Spinal cord (tissue), 10 donors: ENCODE data around the gene NRL. TPM values are rescaled to one million over a fixed set of nuclear protein-coding genes. Genes with fewer than 3 reads are reported as not detected.

ENCODE experiments used
- DNase-seq, 6 donors: peaks; one replicate each; pipeline versions ENCODE4 v3.0.0 to v3.0.0-alpha.2; 2013 to 2015; ENCODE audit warnings: low spot score in 6 of 6, low read depth in 4 of 6
- H3K27ac ChIP-seq: one replicate; pipeline ENCODE4 v1.5.1; 2013; ENCODE audit warnings: low read depth, low read length, control low read depth
- H3K27me3 ChIP-seq: one replicate; pipeline ENCODE4 v1.6.1; 2013; ENCODE audit warnings: low read length; ENCODE audit not compliant: control insufficient read depth, insufficient read depth
- H3K36me3 ChIP-seq: one replicate; pipeline ENCODE4 v1.6.1; 2013; ENCODE audit warnings: low read length; ENCODE audit not compliant: control insufficient read depth, insufficient read depth
- H3K4me1 ChIP-seq: one replicate; pipeline ENCODE4 v1.6.1; 2013; ENCODE audit warnings: low read length; ENCODE audit not compliant: control insufficient read depth, insufficient read depth
- H3K4me3 ChIP-seq: one replicate; pipeline ENCODE4 v1.5.1; 2013; ENCODE audit warnings: low read depth, low read length, control low read depth
- H3K9me3 ChIP-seq: one replicate; pipeline ENCODE4 v1.6.1; 2013; ENCODE audit warnings: low read length; ENCODE audit not compliant: control insufficient read depth, insufficient read depth
- WGBS: methylation state at CpG from one replicate; pipeline ENCODE4 v1.1.5; 2013; ENCODE audit warnings: missing lambda C conversion rate; ENCODE audit not compliant: insufficient coverage; 5-methylcytosine and 5-hydroxymethylcytosine counted together
- polyA plus RNA-seq, 2 donors: library from polyadenylated mRNA; unstranded; fragments of 120-200 nt; gene quantifications; one replicate each; pipeline ENCODE4 v1.2.1, GENCODE V29; 2013; ENCODE audit not compliant: insufficient read length in 2 of 2
- total RNA-seq, 2 donors: library from RNA; depleted of rRNA in 1 of 2; stranded (reverse); fragments of 120-200 nt in 1 of 2; fragments of >200 nt in 1 of 2; gene quantifications; one replicate each; pipeline versions ENCODE4 v1.2.3 to v1.2.4, GENCODE V29; 2013 to 2014
- donor health status: healthy.

The NRL gene
- total and polyA plus RNA-seq, 4 donors = 1.8 to 4.8 (median 2.9) TPM

DNA sequence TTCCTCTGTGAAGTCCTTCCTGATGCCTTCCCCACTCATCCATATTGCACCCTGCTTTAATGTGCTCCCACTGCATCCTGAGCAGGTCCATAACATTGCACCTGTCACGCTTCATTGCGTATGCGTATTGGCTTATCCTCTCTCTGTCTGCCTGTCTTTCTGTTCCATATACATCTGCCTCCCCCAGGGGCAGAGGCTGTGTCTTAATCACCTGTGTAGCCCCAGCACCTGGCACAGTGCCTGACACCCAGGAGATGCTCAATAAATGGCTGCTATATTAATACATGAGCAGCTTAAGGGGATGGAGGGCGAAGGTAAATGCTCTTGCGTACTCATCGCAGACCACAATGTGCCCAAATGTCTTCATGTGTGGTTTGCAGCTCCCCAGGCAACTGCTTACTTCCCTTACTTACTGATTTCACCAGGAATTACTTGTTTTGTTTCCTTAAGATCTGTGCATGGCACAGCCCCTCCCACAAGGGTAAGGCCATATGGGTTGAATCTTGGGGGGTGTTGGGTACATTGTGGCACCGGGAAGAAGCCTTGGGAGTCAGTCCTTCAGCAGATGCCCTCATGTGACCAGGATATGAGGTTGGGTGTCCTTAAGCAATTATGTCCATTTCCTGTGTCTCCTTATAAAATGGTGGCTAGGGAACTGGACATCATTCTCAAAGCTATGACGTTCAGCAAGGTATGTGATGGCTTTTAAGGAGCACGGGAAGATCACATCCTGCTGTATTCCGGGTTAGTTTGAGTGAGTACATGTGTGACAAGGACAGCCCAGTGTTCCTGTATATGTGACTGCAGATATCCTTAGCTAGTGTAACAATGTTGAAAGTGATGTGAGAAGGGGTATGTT is 44.2 kb downstream of the NRL start:
- H3K4me3 ChIP-seq = no peak overlapping the region
- H3K27ac ChIP-seq = no peak overlapping the region

DNA sequence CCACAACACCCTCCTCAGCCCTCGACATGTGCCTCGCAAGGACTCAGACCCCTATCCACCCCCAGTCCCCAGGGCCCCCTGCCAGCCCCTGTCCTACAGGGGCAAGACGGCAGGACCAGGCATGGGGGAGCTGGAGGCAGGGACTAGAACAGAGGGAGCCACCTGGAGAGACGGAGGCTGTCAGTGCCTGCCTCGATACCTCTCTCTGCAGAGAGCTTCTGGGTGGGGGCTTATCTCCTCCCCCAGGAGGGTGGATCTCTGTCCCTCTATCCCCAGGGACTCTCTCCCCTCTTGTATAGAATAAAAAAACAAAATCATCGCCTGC is 45.4 kb downstream of the NRL start:
- Histone ChIP-seq H3K36me3 (peaks cover 42% of the 10 kb centered on the region), H3K4me1 (peaks cover 40% of the 10 kb centered on the region), H3K4me3 (no peak overlapping the region), H3K27ac (no peak overlapping the region), H3K27me3 (no peaks in the 10 kb centered on the region), H3K9me3 (no peaks in the 10 kb centered on the region)
- 100% methylated on average over 2 of the region's 6 CpGs for WGBS
- no peak for DNase-seq

More for the DNA sequence above, 44.2 kb downstream of the NRL start:
- H3K9me3 ChIP-seq = no peaks in the 10 kb centered on the region
- peaks cover 31% of the 10 kb centered on the region for H3K36me3 ChIP-seq
- peak in 1 of 6 donors; percentile 3 for DNase-seq
- H3K4me1 ChIP-seq = peaks cover 40% of the 10 kb centered on the region
- WGBS = 88% methylated on average over 7 of the region's 10 CpGs
- no peaks in the 10 kb centered on the region for H3K27me3 ChIP-seq

GRCh38 chr14:24068711-24069410 is 45.9 kb downstream of the NRL start:
- Histone ChIP-seq H3K4me1 (peaks cover 40% of the 10 kb centered on the region), H3K36me3 (peaks cover 46% of the 10 kb centered on the region), H3K4me3 (no peak overlapping the region), H3K27ac (no peak overlapping the region), H3K27me3 (no peaks in the 10 kb centered on the region), H3K9me3 (no peaks in the 10 kb centered on the region)
- no peak for DNase-seq
- WGBS = 89% methylated on average over 7 of the region's 10 CpGs

DNA sequence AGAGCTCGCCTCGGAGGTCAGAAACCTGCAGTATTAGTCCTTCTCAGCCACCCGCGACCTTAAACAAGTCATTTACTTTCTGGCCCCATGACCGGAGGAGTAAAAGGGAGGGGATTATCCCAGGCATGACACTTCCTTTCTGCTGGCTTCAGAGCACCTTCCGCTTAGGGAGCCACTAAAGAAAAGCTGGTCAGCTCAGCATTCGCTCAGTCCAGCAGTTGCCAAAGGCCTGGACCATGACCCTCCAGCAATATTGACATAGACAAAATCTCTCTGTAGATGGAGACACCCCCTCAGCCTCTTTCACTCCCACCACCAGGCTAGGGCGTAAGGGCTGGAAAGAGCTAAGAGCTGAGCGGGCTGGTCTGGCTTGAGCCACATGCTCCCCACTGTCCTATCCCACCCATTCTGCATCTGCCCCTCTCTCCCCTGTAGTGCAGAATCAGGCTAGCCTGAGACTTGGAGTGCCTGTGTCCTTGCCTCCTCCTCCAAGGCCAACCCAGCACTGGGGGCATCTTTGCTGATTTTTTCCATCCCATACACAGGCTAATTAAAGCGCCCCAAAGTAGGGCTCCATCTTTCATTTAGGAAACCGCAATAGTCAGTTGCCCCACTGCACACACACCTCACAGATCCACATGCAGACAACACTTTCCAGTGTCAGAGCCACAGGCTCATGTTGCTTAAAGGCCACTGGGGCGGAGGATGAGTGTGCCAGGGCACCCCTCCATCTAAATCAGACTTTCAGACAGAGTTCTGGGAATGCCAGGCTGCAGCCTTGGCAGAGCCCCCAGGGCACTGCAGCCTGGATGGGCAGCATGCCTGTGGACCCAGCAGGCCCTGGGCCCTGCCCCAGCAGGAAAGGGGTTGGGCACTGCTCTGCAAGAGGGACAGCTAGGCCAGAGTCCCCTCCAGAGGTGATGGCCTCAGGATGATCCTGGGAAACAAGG is 47.3 kb downstream of the NRL start:
- peaks cover 57% of the 10 kb centered on the region for H3K36me3 ChIP-seq
- no peak overlapping the region for H3K4me3 ChIP-seq
- no peaks in the 10 kb centered on the region for H3K27me3 ChIP-seq
- DNase-seq = peak in 1 of 6 donors; percentile 66
- no peak overlapping the region for H3K27ac ChIP-seq
- H3K4me1 ChIP-seq = peaks cover 29% of the 10 kb centered on the region
- H3K9me3 ChIP-seq = no peaks in the 10 kb centered on the region
- WGBS = 79% methylated on average over 8 of the region's 12 CpGs

GRCh38 chr14:24066496-24067132 is 48.1 kb downstream of the NRL start:
- Histone ChIP-seq H3K4me3 (no peak overlapping the region), H3K9me3 (no peaks in the 10 kb centered on the region), H3K27me3 (no peaks in the 10 kb centered on the region), H3K36me3 (peaks cover 64% of the 10 kb centered on the region), H3K27ac (no peak overlapping the region), H3K4me1 (peaks cover 21% of the 10 kb centered on the region)
- WGBS = 85% methylated on average over 7 of the region's 8 CpGs
- no peak for DNase-seq

DNA sequence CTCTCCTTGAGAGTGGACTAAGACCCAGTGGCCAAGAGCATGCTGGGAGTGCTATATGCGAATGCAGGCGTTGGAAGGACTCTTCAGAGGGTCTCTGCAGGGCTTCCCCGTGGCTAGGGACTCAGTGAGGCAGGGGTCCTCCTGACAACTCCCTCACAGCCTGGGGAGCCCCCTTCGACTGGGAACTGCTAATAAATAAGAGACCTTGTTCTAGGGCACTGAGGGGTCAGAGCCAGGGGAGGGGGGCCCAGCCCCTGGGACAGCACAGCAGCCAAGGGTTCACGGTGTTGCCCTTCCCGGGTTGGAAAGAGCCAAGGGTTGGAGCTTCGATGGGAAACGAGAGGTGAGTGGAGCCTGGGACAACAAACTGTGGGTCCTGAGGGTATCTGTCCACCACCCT is 49.3 kb downstream of the NRL start:
- H3K36me3 ChIP-seq = peaks cover 76% of the 10 kb centered on the region
- no peak for DNase-seq
- no peaks in the 10 kb centered on the region for H3K27me3 ChIP-seq
- peaks cover 16% of the 10 kb centered on the region for H3K4me1 ChIP-seq
- H3K9me3 ChIP-seq = no peaks in the 10 kb centered on the region
- no peak overlapping the region for H3K27ac ChIP-seq
- H3K4me3 ChIP-seq = no peak overlapping the region
- 75% methylated on average over 8 of the region's 8 CpGs for WGBS

GRCh38 chr14:24064856-24065255 is 49.9 kb downstream of the NRL start:
- Histone ChIP-seq H3K9me3 (no peaks in the 10 kb centered on the region), H3K27me3 (no peaks in the 10 kb centered on the region), H3K4me1 (peaks cover 14% of the 10 kb centered on the region), H3K4me3 (no peak overlapping the region), H3K27ac (no peak overlapping the region), H3K36me3 (peaks cover 81% of the 10 kb centered on the region)
- WGBS = 100% methylated on average over 7 of the region's 15 CpGs
- DNase-seq = no peak

DNA sequence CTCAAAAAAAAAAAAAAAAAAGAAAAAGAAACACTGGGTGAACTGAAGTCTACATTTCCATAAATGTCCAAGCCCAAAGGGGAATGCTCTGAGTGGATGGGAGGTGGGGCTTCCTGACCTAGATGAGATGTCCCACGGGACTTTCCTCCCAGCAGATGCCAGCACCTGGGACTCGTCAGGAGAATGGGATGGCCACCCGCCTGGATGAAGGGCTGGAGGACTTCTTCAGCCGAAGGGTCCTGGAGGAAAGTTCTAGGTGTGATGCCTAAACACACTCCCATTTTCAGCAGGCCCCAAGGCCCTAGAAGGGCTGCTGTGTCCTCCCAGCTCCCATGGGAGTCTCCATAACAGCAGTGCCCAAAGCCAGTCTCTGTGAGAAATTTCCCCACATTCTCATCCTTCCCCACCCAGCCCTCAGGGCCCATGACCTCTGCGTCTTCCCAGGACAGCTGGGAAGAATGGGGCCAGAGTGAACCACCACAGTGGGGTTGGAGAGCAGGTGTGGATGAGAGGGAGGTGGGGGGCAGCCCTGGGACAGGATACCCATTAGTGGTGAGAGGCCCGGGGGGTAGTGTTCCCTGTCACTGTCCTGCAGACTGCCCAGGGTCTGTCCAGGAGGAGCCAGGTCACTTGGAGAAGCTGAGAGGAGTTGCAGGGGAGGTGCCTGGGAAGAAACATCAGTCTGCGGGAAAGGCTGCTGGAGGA is 50.5 kb downstream of the NRL start:
- peaks cover 85% of the 10 kb centered on the region for H3K36me3 ChIP-seq
- H3K4me1 ChIP-seq = peaks cover 14% of the 10 kb centered on the region
- H3K9me3 ChIP-seq = no peaks in the 10 kb centered on the region
- no peaks in the 10 kb centered on the region for H3K27me3 ChIP-seq
- 83% methylated on average over 6 of the region's 7 CpGs for WGBS
- no peak overlapping the region for H3K27ac ChIP-seq
- no peak overlapping the region for H3K4me3 ChIP-seq
- DNase-seq = no peak
